Activated T-helper 17 cell treated with anti-CD3 and anti-CD28 coated beads, Interleukin-2, amount 50 U/mL, for 72 hours (primary cell): ENCODE results near the gene DVL3. TPM values are rescaled to one million over a fixed set of nuclear protein-coding genes. Genes with fewer than 3 reads are reported as not detected.
A peak's percentile ranks its signal among the peaks of the same experiment; 100 is the strongest.
"Not testable (repeated sequence)": the region's sequence is repeated elsewhere in the genome, so short reads cannot be mapped to it uniquely, and the experiment has no call there.

Experiments used
- ATAC-seq: fragments of 150-1000 bp; cut with Tn5 transposase; replicated peaks from 2 replicates; pipeline ENCODE4 v1.10.0; 2021; ENCODE audit warnings: mild to moderate bottlenecking, moderate library complexity
- H3K27ac Mint-ChIP-seq: one replicate; pipeline ENCODE4 v1.8.0; 2022; ENCODE audit warnings: mixed read lengths
- H3K27me3 Mint-ChIP-seq: one replicate; pipeline ENCODE4 v1.8.0; 2022; ENCODE audit warnings: mixed read lengths
- H3K36me3 Mint-ChIP-seq: one replicate; pipeline ENCODE4 v1.8.0; 2022; ENCODE audit warnings: low read depth, mild to moderate bottlenecking, mixed read lengths
- H3K4me1 Mint-ChIP-seq: one replicate; pipeline ENCODE4 v1.8.0; 2022; ENCODE audit warnings: mixed read lengths
- H3K4me3 Mint-ChIP-seq: one replicate; pipeline ENCODE4 v1.8.0; 2022; ENCODE audit warnings: mild to moderate bottlenecking, mixed read lengths
- H3K9me3 Mint-ChIP-seq: one replicate; pipeline ENCODE4 v1.8.0; 2022; ENCODE audit warnings: mixed read lengths
- total RNA-seq, 2 donors: library from RNA; stranded (reverse); gene quantifications; one replicate each; pipeline ENCODE4 v1.2.3, GENCODE V29; 2022

Gene DVL3
- total RNA-seq, 2 donors from 2014 or later = 40.3 to 42.5 TPM

DNA sequence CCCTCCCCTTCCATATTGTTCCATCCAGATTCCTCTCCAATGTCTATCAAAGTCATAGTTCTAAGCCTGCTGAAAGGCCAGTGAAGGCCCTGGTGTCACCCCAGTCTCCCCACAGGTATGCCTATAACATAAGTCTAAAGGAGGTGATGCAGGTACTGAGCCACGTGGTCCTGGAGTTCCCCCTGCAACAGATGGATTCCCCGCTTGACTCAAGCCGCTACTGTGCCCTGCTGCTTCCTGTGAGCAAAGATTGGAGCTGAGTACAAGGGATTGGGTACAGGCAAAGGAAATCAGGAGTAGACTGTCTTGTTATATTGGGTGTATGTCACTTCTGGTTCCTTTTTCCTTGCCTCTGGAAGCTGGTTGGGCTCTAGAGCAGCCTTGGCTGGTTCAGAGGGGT, 11.8 kb upstream of the DVL3 start:
- Mint-ChIP-seq H3K27ac (peak overlapping the region; percentile 5), H3K4me1 (peaks cover 6% of the 10 kb centered on the region), H3K4me3 (no peak overlapping the region), H3K9me3 (no peaks in the 10 kb centered on the region), H3K27me3 (no peaks in the 10 kb centered on the region), H3K36me3 (peaks cover 87% of the 10 kb centered on the region)
- ATAC-seq = peak; percentile 66

GRCh38 chr3:184144505-184144904, 10.7 kb upstream of the DVL3 start:
- Mint-ChIP-seq H3K4me3 (no peak overlapping the region), H3K9me3 (no peaks in the 10 kb centered on the region), H3K27me3 (no peaks in the 10 kb centered on the region), H3K27ac (no peak overlapping the region), H3K4me1 (peaks cover 6% of the 10 kb centered on the region), H3K36me3 (peaks cover 76% of the 10 kb centered on the region)
- ATAC-seq = no peak

DNA sequence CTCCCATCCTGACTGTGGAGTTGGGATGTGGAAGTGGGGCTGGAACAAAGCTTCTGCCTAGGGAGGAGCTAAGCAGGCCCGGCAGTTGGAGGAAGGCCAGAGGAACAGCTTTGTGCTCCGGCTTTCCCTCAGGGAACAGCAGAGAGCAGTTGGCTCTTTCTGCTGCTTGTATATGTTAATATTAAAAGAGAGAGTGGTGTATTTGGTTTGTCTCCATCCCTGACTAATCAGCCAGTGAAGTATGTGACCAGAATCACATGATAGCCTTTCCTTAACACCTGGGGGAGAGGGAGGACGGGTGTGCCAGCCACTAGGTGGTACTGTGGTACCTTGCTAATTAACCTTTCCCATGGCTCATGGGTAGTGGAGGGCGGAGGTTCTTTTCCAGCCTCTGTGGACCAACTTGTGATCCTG, 10.1 kb upstream of the DVL3 start:
- H3K4me3 Mint-ChIP-seq = no peak overlapping the region
- H3K27me3 Mint-ChIP-seq = no peaks in the 10 kb centered on the region
- peaks cover 69% of the 10 kb centered on the region for H3K36me3 Mint-ChIP-seq
- no peak overlapping the region for H3K27ac Mint-ChIP-seq
- H3K4me1 Mint-ChIP-seq = peaks cover 4% of the 10 kb centered on the region
- H3K9me3 Mint-ChIP-seq = no peaks in the 10 kb centered on the region
- ATAC-seq = peak; percentile 81

- Mint-ChIP-seq H3K36me3 (peaks cover 62% of the 10 kb centered on the region), H3K27ac (no peak overlapping the region), H3K9me3 (no peaks in the 10 kb centered on the region), H3K4me1 (no peaks in the 10 kb centered on the region), H3K4me3 (no peak overlapping the region), H3K27me3 (no peaks in the 10 kb centered on the region)
- no peak for ATAC-seq
Measured at GRCh38 chr3:184145751-184146270, 9.4 kb upstream of the DVL3 start.

GRCh38 chr3:184148076-184148475, 7.1 kb upstream of the DVL3 start:
- no peaks in the 10 kb centered on the region for H3K9me3 Mint-ChIP-seq
- no peaks in the 10 kb centered on the region for H3K4me1 Mint-ChIP-seq
- no peak for ATAC-seq
- H3K27ac Mint-ChIP-seq = no peak overlapping the region
- no peak overlapping the region for H3K4me3 Mint-ChIP-seq
- peaks cover 40% of the 10 kb centered on the region for H3K36me3 Mint-ChIP-seq
- H3K27me3 Mint-ChIP-seq = no peaks in the 10 kb centered on the region

- no peak for ATAC-seq
- Mint-ChIP-seq H3K9me3 (no peaks in the 10 kb centered on the region), H3K27ac (no peak overlapping the region), H3K36me3 (peaks cover 29% of the 10 kb centered on the region), H3K4me1 (no peaks in the 10 kb centered on the region), H3K27me3 (no peaks in the 10 kb centered on the region), H3K4me3 (no peak overlapping the region)
Measured at GRCh38 chr3:184149123-184149522, 6.1 kb upstream of the DVL3 start.

DNA sequence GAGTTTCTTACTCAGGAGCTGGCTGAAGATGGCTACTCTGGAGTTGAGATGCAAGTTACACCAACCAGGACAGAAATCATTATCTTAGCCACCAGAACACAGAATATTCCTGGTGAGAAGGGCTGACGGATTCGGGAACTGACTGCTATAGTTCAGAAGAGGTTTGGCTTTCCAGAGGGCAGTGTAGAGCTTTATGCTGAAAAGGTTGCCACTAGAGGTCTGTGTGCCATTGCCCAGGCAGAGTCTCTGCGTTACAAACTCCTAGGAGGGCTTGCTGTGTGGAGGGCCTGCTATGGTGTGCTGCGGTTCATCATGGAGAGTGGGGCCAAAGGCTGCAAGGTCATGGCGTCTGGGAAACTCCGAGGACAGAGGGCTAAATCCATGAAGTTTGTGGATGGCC, 5.4 kb upstream of the DVL3 start:
- H3K9me3 Mint-ChIP-seq, H3K4me1 Mint-ChIP-seq, H3K4me3 Mint-ChIP-seq, H3K27me3 Mint-ChIP-seq, H3K27ac Mint-ChIP-seq, ATAC-seq: not testable (repeated sequence)
- peaks cover 23% of the 10 kb centered on the region for H3K36me3 Mint-ChIP-seq

DNA sequence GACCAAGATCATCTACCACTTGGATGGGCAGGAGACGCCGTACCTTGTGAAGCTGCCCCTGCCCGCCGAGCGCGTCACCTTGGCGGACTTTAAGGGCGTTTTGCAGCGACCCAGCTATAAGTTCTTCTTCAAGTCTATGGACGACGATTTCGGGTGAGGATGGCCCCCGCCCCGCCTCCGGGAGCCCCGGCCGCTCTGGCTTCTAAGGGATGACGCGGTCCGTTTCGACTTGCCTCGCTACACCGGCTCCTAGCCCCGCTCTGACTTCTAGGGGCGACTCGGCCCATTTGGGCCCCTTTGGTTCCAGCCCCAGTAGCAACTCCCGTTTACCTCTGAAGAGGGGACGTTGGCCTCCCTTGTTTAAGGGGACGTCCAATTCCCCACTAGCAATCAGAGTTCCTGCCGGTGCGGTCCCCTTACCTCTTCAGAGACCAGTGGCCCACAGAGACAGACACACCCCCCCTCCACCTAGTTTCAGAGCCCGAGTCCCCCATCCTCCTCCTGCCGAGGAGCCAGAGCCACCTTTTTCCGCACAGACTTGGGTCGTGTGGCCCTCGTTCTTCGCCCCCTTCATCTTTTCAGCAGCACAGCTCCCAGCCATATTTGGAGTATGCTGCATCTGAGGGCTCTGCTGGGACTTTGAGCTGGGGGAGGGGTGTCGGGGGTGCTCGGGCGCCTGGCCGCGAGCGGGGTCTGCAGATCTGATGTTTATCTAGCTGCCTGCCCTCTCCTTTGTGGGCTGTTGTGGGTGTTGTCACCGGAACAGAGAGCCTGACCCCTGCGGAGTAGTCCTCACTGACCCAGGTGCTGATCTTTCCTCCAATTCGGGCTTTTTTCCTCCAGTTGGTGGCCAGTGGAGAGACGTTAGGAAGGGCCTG, 706 bp downstream of the DVL3 start:
- H3K27ac Mint-ChIP-seq = peak overlapping the region; percentile 92
- H3K4me3 Mint-ChIP-seq = peak overlapping the region; percentile 94
- peak; percentile 78 for ATAC-seq
- H3K36me3 Mint-ChIP-seq = peaks cover 5% of the 10 kb centered on the region
- H3K4me1 Mint-ChIP-seq = peaks cover 11% of the 10 kb centered on the region
- no peaks in the 10 kb centered on the region for H3K9me3 Mint-ChIP-seq
- no peaks in the 10 kb centered on the region for H3K27me3 Mint-ChIP-seq

DNA sequence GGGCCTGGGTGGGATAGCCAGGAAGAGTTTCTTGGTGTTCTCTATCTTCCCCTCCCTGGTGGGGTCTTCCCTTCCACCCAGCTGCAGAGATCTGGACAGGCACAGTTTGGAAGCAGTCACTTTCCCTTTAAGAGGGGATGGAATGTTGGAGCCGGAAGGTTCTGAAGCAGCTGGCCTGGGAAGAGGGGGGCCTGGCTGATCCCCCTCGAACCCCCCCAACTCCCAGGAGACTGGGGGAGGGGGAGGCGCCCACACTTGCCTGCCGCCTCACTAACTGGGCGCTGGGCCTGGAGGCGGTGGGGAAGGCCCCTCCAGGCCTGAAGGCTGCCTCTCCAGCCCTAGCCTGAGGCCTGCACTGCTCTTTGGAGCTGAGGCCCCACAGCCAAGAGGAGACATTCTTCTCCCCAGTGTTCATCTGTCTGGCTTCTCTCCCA, 1.4 kb downstream of the DVL3 start:
- H3K4me1 Mint-ChIP-seq = peaks cover 14% of the 10 kb centered on the region
- no peaks in the 10 kb centered on the region for H3K9me3 Mint-ChIP-seq
- no peaks in the 10 kb centered on the region for H3K27me3 Mint-ChIP-seq
- peak overlapping the region; percentile 92 for H3K27ac Mint-ChIP-seq
- ATAC-seq = no peak
- H3K4me3 Mint-ChIP-seq = peak overlapping the region; percentile 94
- H3K36me3 Mint-ChIP-seq = peaks cover 8% of the 10 kb centered on the region

- Mint-ChIP-seq H3K27ac (peak overlapping the region; percentile 92), H3K36me3 (peaks cover 15% of the 10 kb centered on the region), H3K27me3 (no peaks in the 10 kb centered on the region), H3K4me1 (peaks cover 17% of the 10 kb centered on the region), H3K9me3 (no peaks in the 10 kb centered on the region), H3K4me3 (peak overlapping the region; percentile 94)
- no peak for ATAC-seq
Measured at GRCh38 chr3:184157206-184157605, 2.0 kb downstream of the DVL3 start.

DNA sequence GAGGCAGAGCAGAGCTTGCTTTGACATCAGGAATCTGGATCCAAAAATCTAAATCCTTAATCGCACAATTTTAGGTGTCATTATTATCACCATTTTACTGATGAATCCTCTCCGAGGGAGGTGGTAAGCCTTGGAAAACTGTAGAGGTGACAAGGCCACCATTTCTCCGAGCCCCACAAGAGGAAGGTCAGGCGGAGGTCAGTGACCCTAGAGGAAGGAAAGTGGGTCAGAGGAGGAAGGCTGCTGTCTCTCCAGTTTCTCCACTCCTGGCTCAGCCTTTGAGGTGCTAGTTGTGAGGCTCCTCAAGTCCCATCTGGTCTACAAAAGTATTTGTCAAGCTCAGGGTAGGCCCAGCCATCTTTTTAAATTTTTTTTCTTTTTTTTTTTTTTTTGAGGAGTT, 3.2 kb downstream of the DVL3 start:
- Mint-ChIP-seq H3K4me3 (peak overlapping the region; percentile 94), H3K27me3 (no peaks in the 10 kb centered on the region), H3K27ac (no peak overlapping the region), H3K4me1 (peaks cover 17% of the 10 kb centered on the region), H3K36me3 (peaks cover 26% of the 10 kb centered on the region), H3K9me3 (no peaks in the 10 kb centered on the region)
- no peak for ATAC-seq

- no peak for ATAC-seq
- Mint-ChIP-seq H3K4me1 (peaks cover 17% of the 10 kb centered on the region), H3K27ac (peak overlapping the region; percentile 77)
Measured at GRCh38 chr3:184160456-184160855, 5.3 kb downstream of the DVL3 start.

GRCh38 chr3:184162571-184163070, 7.4 kb downstream of the DVL3 start:
- H3K4me3 Mint-ChIP-seq, ATAC-seq, H3K9me3 Mint-ChIP-seq, H3K27me3 Mint-ChIP-seq, H3K27ac Mint-ChIP-seq: not testable (repeated sequence)
- Mint-ChIP-seq H3K4me1 (peaks cover 11% of the 10 kb centered on the region), H3K36me3 (peaks cover 66% of the 10 kb centered on the region)

More at GRCh38 chr3:184160456-184160855, 5.3 kb downstream of the DVL3 start:
- Mint-ChIP-seq H3K36me3 (peaks cover 47% of the 10 kb centered on the region), H3K9me3 (no peaks in the 10 kb centered on the region), H3K27me3 (no peaks in the 10 kb centered on the region), H3K4me3 (no peak overlapping the region)

DNA sequence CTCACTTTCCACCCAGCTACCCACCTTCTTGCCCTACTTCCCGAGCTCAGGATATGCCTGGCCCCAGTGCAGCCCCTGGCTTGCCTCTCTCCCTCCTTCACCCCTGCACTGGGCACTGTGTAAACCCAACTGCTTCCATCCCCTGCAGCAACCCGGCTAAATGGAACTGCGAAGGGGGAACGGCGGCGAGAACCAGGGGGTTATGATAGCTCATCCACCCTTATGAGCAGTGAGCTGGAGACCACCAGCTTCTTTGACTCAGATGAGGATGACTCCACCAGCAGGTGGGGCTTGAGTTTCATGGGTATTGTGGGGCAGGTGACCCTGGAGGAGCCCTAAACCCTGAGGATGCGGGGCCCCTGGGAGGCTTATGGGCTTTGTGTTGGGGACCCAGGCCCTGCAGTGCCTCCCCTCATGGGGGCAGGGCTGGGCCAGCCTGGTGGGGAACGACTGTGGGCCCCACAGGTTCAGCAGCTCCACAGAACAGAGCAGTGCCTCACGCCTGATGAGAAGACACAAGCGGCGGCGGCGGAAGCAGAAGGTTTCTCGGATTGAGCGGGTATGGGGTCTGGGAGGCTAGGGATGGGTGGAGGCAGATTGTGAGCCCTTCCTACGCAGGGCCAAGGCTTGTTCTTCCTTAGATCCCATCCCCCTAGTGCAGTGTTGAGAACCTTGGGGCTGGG, 9.6 kb downstream of the DVL3 start:
- ATAC-seq = no peak
- Mint-ChIP-seq H3K36me3 (peaks cover 70% of the 10 kb centered on the region), H3K9me3 (no peaks in the 10 kb centered on the region), H3K27me3 (no peaks in the 10 kb centered on the region), H3K27ac (no peak overlapping the region), H3K4me3 (no peak overlapping the region), H3K4me1 (peaks cover 11% of the 10 kb centered on the region)
